K562 (cell line): ENCODE results near the gene NEDD4L. TPM values are rescaled to one million over a fixed set of nuclear protein-coding genes. Genes with fewer than 3 reads are reported as not detected.
A peak's percentile ranks its signal among the peaks of the same experiment; 100 is the strongest.

Experiments used
- ATAC-seq: fragments of 200-7000 bp; cut with Tn5 transposase; 3 replicates; pipeline ENCODE4 v1.9.1; 2020; ENCODE audit warnings: moderate library complexity
- BruUV-seq: library from RNA; stranded (reverse); fragments of 400-500 nt; replicated peaks from 2 replicates; lab custom pipeline; 2021; lab: Mats Ljungman, UMichigan
- CTCF ChIA-PET: fragments of 300-600 bp; formaldehyde crosslinking; extraction: SDS; loops from one replicate; lab custom pipeline; 2021; ENCODE audit warnings: low intra/inter-chr PET ratio; lab: Yijun Ruan, JAX
- POLR2A ChIA-PET: fragments of 300-600, 350-650 bp; sonication (Branson Sonifier 250); formaldehyde crosslinking; extraction: SDS; loops from one replicate; lab custom pipeline; 2021; ENCODE audit warnings: antibody characterized with exemption, inconsistent platforms; lab: Yijun Ruan, JAX
- DNase-seq, 4 experiments: peaks; one replicate each; pipeline versions ENCODE4 v3.0.0 to v3.0.0-alpha.2; 2011 to 2018; ENCODE audit warnings: low spot score in 3 of 4, mixed read lengths in 3 of 4; ENCODE audit errors: extremely low read depth in 1 of 4
- FAIRE-seq: peaks from 2 replicates; lab custom pipeline; 2011; peaks lifted over from hg19 to GRCh38; lab: Jason Lieb, UNC
- H2AFZ ChIP-seq: 2 replicates; pipeline ENCODE4 v1.6.0; 2011; ENCODE audit warnings: low read depth, low read length, control low read depth, inconsistent platforms
- H3K27ac ChIP-seq: fragments of 200-600 bp; 3 replicates; pipeline ENCODE4 v1.8.0; 2011; ENCODE audit warnings: low read depth, mild to moderate bottlenecking, control low read depth, inconsistent platforms, low read length, moderate library complexity, mixed read lengths; ENCODE audit errors: extremely low read depth
- H3K27me3 ChIP-seq, 2 experiments: fragments of 300-600 bp in 1 of 2; 2 replicates in 1 of 2; 3 replicates in 1 of 2; pipeline versions ENCODE4 v1.6.0 to v1.8.0; 2011; ENCODE audit warnings: inconsistent platforms in 2 of 2, low read length in 2 of 2, mild to moderate bottlenecking in 1 of 2, mixed read lengths in 1 of 2, moderate library complexity in 1 of 2; ENCODE audit not compliant: control insufficient read depth in 2 of 2, insufficient read depth in 2 of 2
- H3K36me3 ChIP-seq: fragments of 300-600 bp; 3 replicates; pipeline ENCODE4 v1.8.0; 2011; ENCODE audit warnings: mild to moderate bottlenecking, low read length, inconsistent platforms; ENCODE audit not compliant: control insufficient read depth, insufficient read depth
- H3K4me1 ChIP-seq, 2 experiments: fragments of 200-600 bp in 1 of 2; replicated peaks in 1 of 2; 2 replicates in 1 of 2; 3 replicates in 1 of 2; pipeline versions ENCODE4 v1.5.1 to v1.8.0; 2011; ENCODE audit warnings: inconsistent platforms in 2 of 2, low read length in 2 of 2, mild to moderate bottlenecking in 1 of 2, mixed read lengths in 1 of 2, moderate library complexity in 1 of 2; ENCODE audit not compliant: control insufficient read depth in 2 of 2, insufficient read depth in 2 of 2
- H3K4me2 ChIP-seq: 2 replicates; pipeline ENCODE4 v1.6.1; 2011; ENCODE audit warnings: low read length, control low read depth, inconsistent platforms, mixed read lengths; ENCODE audit not compliant: insufficient read depth
- H3K4me3 ChIP-seq: fragments of 200-600 bp; sonication (generic), shearing (Covaris generic); 2 replicates; pipeline ENCODE4 v1.5.1; 2016; ENCODE audit warnings: control low read depth, inconsistent platforms
- H3K79me2 ChIP-seq: fragments of 200-600 bp; 3 replicates; pipeline ENCODE4 v1.8.0; 2011; ENCODE audit warnings: low read length, inconsistent platforms; ENCODE audit not compliant: control insufficient read depth, insufficient read depth
- H3K9ac ChIP-seq, 2 experiments: 2 replicates each; pipeline versions ENCODE4 v1.6.0 to v1.6.1; 2011; ENCODE audit warnings: low read depth in 2 of 2, low read length in 2 of 2, control low read depth in 1 of 2, inconsistent platforms in 1 of 2, mild to moderate bottlenecking in 1 of 2, mixed read lengths in 1 of 2; ENCODE audit not compliant: insufficient read depth in 1 of 2
- H3K9me1 ChIP-seq: one replicate; pipeline ENCODE4 v1.6.0; 2011; ENCODE audit warnings: inconsistent platforms, mild to moderate bottlenecking, low read length, moderate library complexity; ENCODE audit not compliant: control insufficient read depth, insufficient read depth
- H3K9me3 ChIP-seq: replicated peaks from 2 replicates; pipeline ENCODE4 v1.5.1; 2011; ENCODE audit warnings: low read depth, low read length, inconsistent platforms; ENCODE audit not compliant: control insufficient read depth, insufficient read depth
- H4K20me1 ChIP-seq: replicated peaks from 2 replicates; pipeline ENCODE4 v1.6.1; 2011; ENCODE audit warnings: low read length, inconsistent platforms, mixed read lengths; ENCODE audit not compliant: control insufficient read depth, insufficient read depth
- DMBX1 ChIP-seq: fragments of 250-450 bp; sonication (Bioruptor Pico); IDR thresholded peaks from 2 replicates; pipeline ENCODE4 v1.8.0; 2022; ENCODE audit warnings: inconsistent platforms, mild to moderate bottlenecking, moderate library complexity, borderline replicate concordance
- ETV5 ChIP-seq: sonication (generic); formaldehyde crosslinking; IDR thresholded peaks from 2 replicates; pipeline ENCODE4 v1.4.0; 2020; ENCODE audit warnings: low read depth, mild to moderate bottlenecking, missing genetic modification reagents
- PHB ChIP-seq: fragments of 250-450 bp; sonication (Bioruptor Pico); IDR thresholded peaks from 2 replicates; pipeline ENCODE4 v1.5.0; 2021
- PTBP1 ChIP-seq: fragments of 200-400 bp; formaldehyde crosslinking; IDR thresholded peaks from 2 replicates; pipeline ENCODE4 v1.6.1; 2017; ENCODE audit warnings: low read depth, low read length
- SMARCC2 ChIP-seq: fragments of 450-650 bp; IDR thresholded peaks from 2 replicates; pipeline ENCODE4 v1.6.1; 2017; ENCODE audit warnings: antibody characterized with exemption, moderate library complexity, mild to moderate bottlenecking, low read depth
- ZNF121 ChIP-seq: sonication (generic); formaldehyde crosslinking; conservative IDR thresholded peaks from 2 replicates; pipeline ENCODE4 v1.8.0; 2022; ENCODE audit warnings: missing genetic modification reagents
- WGBS: fragments of 100-300 bp; shearing (Covaris generic); methylation state at CpG from one replicate; pipeline ENCODE4 v1.1.6; 2016; ENCODE audit warnings: low coverage, mixed read lengths; ENCODE audit not compliant: insufficient coverage; ENCODE audit errors: missing lambda C conversion rate; 5-methylcytosine and 5-hydroxymethylcytosine counted together
- in situ Hi-C: fragments of 300-500 bp; cut with MboI; formaldehyde crosslinking; loops from 4 replicates; pipeline ENCODE4 v1.15.0; 2018; ENCODE audit warnings: inconsistent platforms, mixed read lengths
- intact Hi-C: fragments of 100-400 bp; cut with micrococcal nuclease; formaldehyde crosslinking; loops from 2 replicates; pipeline ENCODE4 v1.14.2; 2022
- polyA plus RNA-seq, 8 experiments: library from polyadenylated mRNA; depleted of rRNA in 4 of 8; stranded (reverse) in 5 of 8; unstranded in 3 of 8; fragments of >200 nt; fragmentation: Nextera tagmentation in 2 of 8; fragmentation: Illumina TruSeq in 1 of 8; extraction: Ambion mirVana in 2 of 8; extraction: Trizol in 1 of 8; gene quantifications; 2 replicates each; pipeline versions ENCODE4 v1.2.1 to v1.2.3, GENCODE V29; 2011 to 2014; ENCODE audit warnings: inconsistent platforms in 1 of 8, missing spikeins in 1 of 8
- total RNA-seq, 7 experiments: library from RNA; depleted of rRNA in 6 of 7; stranded (reverse); fragments of >200 nt in 6 of 7; fragmentation: Illumina TruSeq in 2 of 7; extraction: Trizol in 2 of 7; gene quantifications; 2 replicates each; pipeline versions ENCODE4 v1.2.1 to v1.2.3, GENCODE V29; 2011 to 2021; ENCODE audit warnings: low replicate concordance in 1 of 7
- TF ChIP-seq, protein P1 (sequence below): fragments of 450-650 bp; conservative IDR thresholded peaks from 2 replicates; pipeline ENCODE4 v1.6.1; 2016; ENCODE audit warnings: missing genetic modification characterization, low read depth, mild to moderate bottlenecking, missing compliant biosample characterization, moderate library complexity
- TF ChIP-seq, protein P2 (sequence below): IDR thresholded peaks from 2 replicates; pipeline ENCODE4 v1.6.1; 2016; ENCODE audit warnings: missing genetic modification characterization, missing compliant biosample characterization

Gene NEDD4L
- total and polyA plus RNA-seq, 9 of the 15 experiments (the other 6 are each of a cell fraction or from before 2014, with no cell fraction given) = 8.1 to 33.4 (median 19.9) TPM

DNA sequence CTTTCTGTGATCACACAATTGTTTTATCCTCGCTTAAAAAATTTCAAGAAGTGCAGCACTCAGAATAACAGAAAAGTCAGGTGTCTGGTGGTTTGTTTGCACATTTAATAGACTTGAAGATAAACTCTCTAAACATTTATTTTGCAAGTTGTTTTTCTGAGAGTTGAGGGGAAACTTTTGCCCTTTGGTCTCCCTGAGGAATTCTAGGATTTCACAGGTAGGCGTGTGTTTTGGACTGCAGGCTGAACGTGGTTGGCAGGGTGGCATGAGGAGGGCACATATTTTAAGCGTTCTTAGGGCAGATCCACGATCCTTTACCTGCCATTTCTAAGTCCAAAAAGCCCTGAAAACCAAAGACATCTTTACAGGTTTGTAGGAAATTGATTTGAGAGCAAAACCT is 188.6 kb downstream of the NEDD4L start:
- no peak for DNase-seq
- intact Hi-C loops = loop anchor here (2.0 to 5.0 kb wide), 2 partner anchors 38 to 95 kb away; no protein-coding TSS in a partner anchor
- Histone ChIP-seq H3K9me1 (no peaks in the 10 kb centered on the region), H2AFZ (no peak overlapping the region), H3K79me2 (no peaks in the 10 kb centered on the region), H3K36me3 (peaks cover 3% of the 10 kb centered on the region; the same call in 1 of the 3 replicates), H3K27me3 (no peaks in the 10 kb centered on the region), H3K9me3 (no peaks in the 10 kb centered on the region), H3K4me1 (no peaks in the 10 kb centered on the region), H4K20me1 (no peaks in the 10 kb centered on the region), H3K27ac (no peak overlapping the region), H3K9ac (no peak overlapping the region), H3K4me2 (no peak overlapping the region), H3K4me3 (no peak overlapping the region)
- WGBS = 74% methylated on average over 5 of the region's 5 CpGs
- TSS peak; percentile 8 for BruUV-seq
- ChIA-PET CTCF (no interaction called here), POLR2A (no interaction called here)
- FAIRE-seq = no peak
- ATAC-seq = no peak
- TF ChIP-seq, protein P1, sequence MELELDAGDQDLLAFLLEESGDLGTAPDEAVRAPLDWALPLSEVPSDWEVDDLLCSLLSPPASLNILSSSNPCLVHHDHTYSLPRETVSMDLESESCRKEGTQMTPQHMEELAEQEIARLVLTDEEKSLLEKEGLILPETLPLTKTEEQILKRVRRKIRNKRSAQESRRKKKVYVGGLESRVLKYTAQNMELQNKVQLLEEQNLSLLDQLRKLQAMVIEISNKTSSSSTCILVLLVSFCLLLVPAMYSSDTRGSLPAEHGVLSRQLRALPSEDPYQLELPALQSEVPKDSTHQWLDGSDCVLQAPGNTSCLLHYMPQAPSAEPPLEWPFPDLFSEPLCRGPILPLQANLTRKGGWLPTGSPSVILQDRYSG (tag) = no peak
- in situ Hi-C loops = no loop called here

DNA sequence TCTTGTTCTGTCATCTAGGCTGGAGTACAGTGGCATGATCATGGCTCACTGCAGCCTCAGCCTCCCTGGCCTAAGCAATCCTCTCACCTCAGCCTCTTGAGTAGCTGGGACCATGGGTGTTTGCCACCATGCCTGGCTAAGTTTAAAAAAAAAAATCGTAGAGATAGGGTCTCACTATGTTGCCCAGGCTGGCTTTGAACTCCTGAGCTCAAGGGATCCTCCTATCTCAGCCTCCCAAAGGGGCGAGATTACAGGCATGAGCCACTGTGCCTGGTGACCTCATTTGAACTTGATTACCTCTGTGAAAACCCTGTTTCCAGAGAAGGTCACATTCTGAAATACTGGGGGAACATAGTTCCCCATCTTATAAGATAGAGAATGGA is 190.3 kb downstream of the NEDD4L start:
- Histone ChIP-seq H3K4me1 (no peaks in the 10 kb centered on the region), H3K9me3 (no peaks in the 10 kb centered on the region), H3K79me2 (no peaks in the 10 kb centered on the region), H3K27me3 (no peaks in the 10 kb centered on the region), H3K9ac (no peak overlapping the region), H4K20me1 (no peaks in the 10 kb centered on the region), H3K4me2 (no peak overlapping the region), H3K27ac (no peak overlapping the region), H3K9me1 (no peaks in the 10 kb centered on the region), H3K36me3 (peaks cover 3% of the 10 kb centered on the region; the same call in 1 of the 3 replicates), H3K4me3 (no peak overlapping the region), H2AFZ (no peak overlapping the region)
- in situ Hi-C loops (no loop called here), intact Hi-C loops (loop anchor here (5.0 kb wide), 1 partner anchor 97 kb away; no protein-coding TSS in a partner anchor)
- WGBS = 21% methylated on average over 2 of the region's 2 CpGs
- FAIRE-seq (no peak), ATAC-seq (no peak), DNase-seq (no peak)
- BruUV-seq = no TSS peak
- POLR2A ChIA-PET = interaction anchor here (0.7 to 1.3 kb wide), 2 partner anchors 10 to 13 kb away, joined by 3 to 4 read pairs; no protein-coding TSS in a partner anchor
- CTCF ChIA-PET = no interaction called here
- TF ChIP-seq PHB (CRISPR knock-in tag) (no peak), SMARCC2 (no peak), ZNF121 (CRISPR knock-in tag) (peak; percentile 65), PTBP1 (no peak), DMBX1 (CRISPR knock-in tag) (no peak), ETV5 (no peak)
- TF ChIP-seq, protein P2, sequence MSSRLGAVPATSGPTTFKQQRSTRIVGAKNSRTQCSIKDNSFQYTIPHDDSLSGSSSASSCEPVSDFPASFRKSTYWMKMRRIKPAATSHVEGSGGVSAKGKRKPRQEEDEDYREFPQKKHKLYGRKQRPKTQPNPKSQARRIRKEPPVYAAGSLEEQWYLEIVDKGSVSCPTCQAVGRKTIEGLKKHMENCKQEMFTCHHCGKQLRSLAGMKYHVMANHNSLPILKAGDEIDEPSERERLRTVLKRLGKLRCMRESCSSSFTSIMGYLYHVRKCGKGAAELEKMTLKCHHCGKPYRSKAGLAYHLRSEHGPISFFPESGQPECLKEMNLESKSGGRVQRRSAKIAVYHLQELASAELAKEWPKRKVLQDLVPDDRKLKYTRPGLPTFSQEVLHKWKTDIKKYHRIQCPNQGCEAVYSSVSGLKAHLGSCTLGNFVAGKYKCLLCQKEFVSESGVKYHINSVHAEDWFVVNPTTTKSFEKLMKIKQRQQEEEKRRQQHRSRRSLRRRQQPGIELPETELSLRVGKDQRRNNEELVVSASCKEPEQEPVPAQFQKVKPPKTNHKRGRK (tag) = 0 out of 2 replicates have a peak, but pooled peaks have one; percentile 9
